Stimulated activated CD8-positive, alpha-beta memory T cell treated with anti-CD3 and anti-CD28 coated beads, Interleukin-12 subunit alpha, Interleukin-12 subunit beta, amount 100 ng/mL, for 1 hour (primary cell): ENCODE results near the gene AKAP3.

Experiments
- DNase-seq: peaks from one replicate; pipeline ENCODE4 v3.0.0-alpha.2; 2020; ENCODE audit warnings: low read depth

AKAP3 gene

GRCh38 chr12:4595881-4596280 lies 53.0 kb downstream of the AKAP3 start:
- no peak for DNase-seq

- DNase-seq: no peak
These were observed 57.6 kb downstream of the AKAP3 start for GRCh38 chr12:4591180-4591687.

- DNase-seq: no peak
These were observed 58.9 kb downstream of the AKAP3 start for GRCh38 chr12:4589941-4590340.

GRCh38 chr12:4588916-4589315 lies 59.9 kb downstream of the AKAP3 start:
- DNase-seq: no peak

- DNase-seq: no peak
These were observed 61.7 kb downstream of the AKAP3 start for GRCh38 chr12:4587108-4587507.

- DNase-seq: no peak
These were observed 62.4 kb downstream of the AKAP3 start for GRCh38 chr12:4586500-4586899.

- DNase-seq: no peak
These were observed 64.0 kb downstream of the AKAP3 start for GRCh38 chr12:4584896-4585295.

GRCh38 chr12:4584281-4584680 lies 64.6 kb downstream of the AKAP3 start:
- DNase-seq: no peak

GRCh38 chr12:4580281-4580688 lies 68.6 kb downstream of the AKAP3 start:
- DNase-seq: no peak

GRCh38 chr12:4579305-4580102 lies 69.3 kb downstream of the AKAP3 start:
- no peak for DNase-seq

- DNase-seq: no peak
These were observed 76.2 kb downstream of the AKAP3 start for GRCh38 chr12:4572680-4573079.

GRCh38 chr12:4569261-4569660 lies 79.6 kb downstream of the AKAP3 start:
- DNase-seq: no peak

GRCh38 chr12:4567073-4567881 lies 81.6 kb downstream of the AKAP3 start:
- DNase-seq: no peak

GRCh38 chr12:4566474-4566873 lies 82.4 kb downstream of the AKAP3 start:
- DNase-seq: no peak
